Measurements from ENCODE around the gene VPS52.

- peak in 2 of 4 donors; percentile 1 to 21 for TF ChIP-seq EP300 (IDR thresholded peaks at IDR 0.05)
- TF ChIP-seq, protein P1, sequence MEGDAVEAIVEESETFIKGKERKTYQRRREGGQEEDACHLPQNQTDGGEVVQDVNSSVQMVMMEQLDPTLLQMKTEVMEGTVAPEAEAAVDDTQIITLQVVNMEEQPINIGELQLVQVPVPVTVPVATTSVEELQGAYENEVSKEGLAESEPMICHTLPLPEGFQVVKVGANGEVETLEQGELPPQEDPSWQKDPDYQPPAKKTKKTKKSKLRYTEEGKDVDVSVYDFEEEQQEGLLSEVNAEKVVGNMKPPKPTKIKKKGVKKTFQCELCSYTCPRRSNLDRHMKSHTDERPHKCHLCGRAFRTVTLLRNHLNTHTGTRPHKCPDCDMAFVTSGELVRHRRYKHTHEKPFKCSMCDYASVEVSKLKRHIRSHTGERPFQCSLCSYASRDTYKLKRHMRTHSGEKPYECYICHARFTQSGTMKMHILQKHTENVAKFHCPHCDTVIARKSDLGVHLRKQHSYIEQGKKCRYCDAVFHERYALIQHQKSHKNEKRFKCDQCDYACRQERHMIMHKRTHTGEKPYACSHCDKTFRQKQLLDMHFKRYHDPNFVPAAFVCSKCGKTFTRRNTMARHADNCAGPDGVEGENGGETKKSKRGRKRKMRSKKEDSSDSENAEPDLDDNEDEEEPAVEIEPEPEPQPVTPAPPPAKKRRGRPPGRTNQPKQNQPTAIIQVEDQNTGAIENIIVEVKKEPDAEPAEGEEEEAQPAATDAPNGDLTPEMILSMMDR (IDR thresholded peaks at IDR 0.05) = peak in 1 of 6 experiments; percentile 23
Measured at GRCh38 chr6:33271468-33272274, at the start of gene VPS52, which contains the start of gene RPS18.
